Gastrocnemius medialis (tissue), 4 donors: ENCODE data around the gene KRT1.

ENCODE experiments used
- CTCF ChIP-seq, 5 experiments: fragments of 450-650 bp in 3 of 5; fragments of 200-600 bp in 2 of 5; sonication (generic) in 2 of 5; IDR thresholded peaks in 4 of 5; conservative IDR thresholded peaks in 1 of 5; 1 replicate in 4 of 5; 2 replicates in 1 of 5; pipeline ENCODE4 v1.5.1; 2016 to 2019; ENCODE audit warnings: antibody characterized with exemption in 5 of 5, mild to moderate bottlenecking in 3 of 5, moderate library complexity in 3 of 5
- POLR2A ChIP-seq, 2 donors: fragments of 450-650 bp; IDR thresholded peaks; one replicate each; pipeline ENCODE4 v1.6.1; 2017; ENCODE audit warnings: antibody characterized with exemption in 2 of 2, mild to moderate bottlenecking in 2 of 2, moderate library complexity in 2 of 2

GRCh38 chr12:52628841-52629240 lies 51.4 kb downstream of the KRT1 start:
- TF ChIP-seq CTCF (IDR thresholded peaks at IDR 0.05 in 4 of 5, conservative IDR thresholded peaks at IDR 0.05 in 1 of 5) = no peak
- TF ChIP-seq POLR2A (IDR thresholded peaks at IDR 0.05) = no peak
